Measurements from ENCODE around the gene SOWAHA. TPM values are rescaled to one million over a fixed set of nuclear protein-coding genes. Genes with fewer than 3 reads are reported as not detected.

The SOWAHA gene
- total RNA-seq, 1 experiment from 2014 or later: not detected

- H3F3A ChIP-seq (ENCODE audit: insufficient read depth, low read depth): peaks cover 53% of the 10 kb centered on the region
- no peaks in the 10 kb centered on the region for H3K79me2 ChIP-seq (ENCODE audit: low read depth)
- intact Hi-C loops (cut with micrococcal nuclease; ENCODE audit: unreplicated experiment): no loop called here
- CTCF ChIA-PET: no interaction called here
- BruUV-seq (replicated peaks): no TSS peak
- no peaks in the 10 kb centered on the region for H3K9me3 ChIP-seq (ENCODE audit: insufficient read depth, low read depth)
- no peaks in the 10 kb centered on the region for H3K36me3 ChIP-seq (ENCODE audit: low read depth)
- peak overlapping the region; percentile 54; the same call in 1 of the 2 replicates for H3K4me2 ChIP-seq
- DNase-seq: no peak
- peak overlapping the region; percentile 90 for H3K27ac ChIP-seq
- H3K9me2 ChIP-seq (ENCODE audit: insufficient read depth): no peaks in the 10 kb centered on the region
- H3K27me3 ChIP-seq (ENCODE audit: insufficient read depth, low read depth): no peaks in the 10 kb centered on the region
- H3K4me1 ChIP-seq (replicated peaks; ENCODE audit: insufficient read depth): peaks cover 59% of the 10 kb centered on the region
- POLR2A ChIA-PET (ENCODE audit: unreplicated experiment): interaction anchor here (0.6 kb wide), 1 partner anchor 341 kb away, joined by 5 read pairs; no protein-coding TSS in a partner anchor
- no peak overlapping the region for H2AFZ ChIP-seq
- H3K4me3 ChIP-seq: no peak overlapping the region
- no peaks in the 10 kb centered on the region for H4K20me1 ChIP-seq (ENCODE audit: insufficient read depth)
- TF ChIP-seq EZH2 (IDR thresholded peaks at IDR 0.05; ENCODE audit: low read depth): no peak
- no peak for TF ChIP-seq CTCF (conservative IDR thresholded peaks at IDR 0.05)
Observed at GRCh38 chr5:132836852-132837251, 23.8 kb downstream of the SOWAHA start.

- peak; percentile 38 to 84 for DNase-seq
- H2AFZ ChIP-seq: peak overlapping the region; percentile 1; the same call in 1 of the 2 replicates
- no peaks in the 10 kb centered on the region for H4K20me1 ChIP-seq (ENCODE audit: insufficient read depth)
- no peaks in the 10 kb centered on the region for H3K9me2 ChIP-seq (ENCODE audit: insufficient read depth)
- H3K27ac ChIP-seq: peak overlapping the region; percentile 90
- peaks cover 53% of the 10 kb centered on the region for H3F3A ChIP-seq (ENCODE audit: insufficient read depth, low read depth)
- H3K9me3 ChIP-seq (ENCODE audit: insufficient read depth, low read depth): no peaks in the 10 kb centered on the region
- intact Hi-C loops (cut with micrococcal nuclease; ENCODE audit: unreplicated experiment): no loop called here
- peak overlapping the region; percentile 54 for H3K4me2 ChIP-seq
- H3K4me1 ChIP-seq (replicated peaks; ENCODE audit: insufficient read depth): peaks cover 59% of the 10 kb centered on the region
- CTCF ChIA-PET: no interaction called here
- H3K36me3 ChIP-seq (ENCODE audit: low read depth): no peaks in the 10 kb centered on the region
- no peaks in the 10 kb centered on the region for H3K27me3 ChIP-seq (ENCODE audit: insufficient read depth, low read depth)
- H3K79me2 ChIP-seq (ENCODE audit: low read depth): no peaks in the 10 kb centered on the region
- TF ChIP-seq EZH2 (IDR thresholded peaks at IDR 0.05; ENCODE audit: low read depth): no peak
- no peak for TF ChIP-seq CTCF (conservative IDR thresholded peaks at IDR 0.05)
- POLR2A ChIA-PET (ENCODE audit: unreplicated experiment): interaction anchor here (0.7 kb wide), 1 partner anchor 125 kb away, joined by 3 read pairs; the partner anchor contains the start of gene AFF4
- peak overlapping the region; percentile 25; the same call in 1 of the 2 replicates for H3K4me3 ChIP-seq
- no TSS peak for BruUV-seq (replicated peaks)
Observed at GRCh38 chr5:132837868-132838267, 24.8 kb downstream of the SOWAHA start.

- intact Hi-C loops (cut with micrococcal nuclease; ENCODE audit: unreplicated experiment): no loop called here
Observed at GRCh38 chr5:132838516-132839282, 25.6 kb downstream of the SOWAHA start.

More at GRCh38 chr5:132838516-132839282, 25.6 kb downstream of the SOWAHA start:
- no peak overlapping the region for H3K4me3 ChIP-seq
- no peak for DNase-seq
- TF ChIP-seq EZH2 (IDR thresholded peaks at IDR 0.05; ENCODE audit: low read depth) (no peak), CTCF (conservative IDR thresholded peaks at IDR 0.05) (no peak)
- H3K36me3 ChIP-seq (ENCODE audit: low read depth): no peaks in the 10 kb centered on the region
- no peaks in the 10 kb centered on the region for H3K9me2 ChIP-seq (ENCODE audit: insufficient read depth)
- peaks cover 53% of the 10 kb centered on the region for H3F3A ChIP-seq (ENCODE audit: insufficient read depth, low read depth)
- no peaks in the 10 kb centered on the region for H4K20me1 ChIP-seq (ENCODE audit: insufficient read depth)
- POLR2A ChIA-PET (ENCODE audit: unreplicated experiment): interaction anchor here (0.7 kb wide), 1 partner anchor 125 kb away, joined by 3 read pairs; the partner anchor contains the start of gene AFF4
- H3K27ac ChIP-seq: peak overlapping the region; percentile 90
- BruUV-seq (replicated peaks): TSS peak; percentile 77
- peaks cover 59% of the 10 kb centered on the region for H3K4me1 ChIP-seq (replicated peaks; ENCODE audit: insufficient read depth)
- peak overlapping the region; percentile 54 for H3K4me2 ChIP-seq
- H2AFZ ChIP-seq: no peak overlapping the region
- no peaks in the 10 kb centered on the region for H3K27me3 ChIP-seq (ENCODE audit: insufficient read depth, low read depth)
- CTCF ChIA-PET: no interaction called here
- H3K79me2 ChIP-seq (ENCODE audit: low read depth): no peaks in the 10 kb centered on the region
- no peaks in the 10 kb centered on the region for H3K9me3 ChIP-seq (ENCODE audit: insufficient read depth, low read depth)

All from PC-9 (cell line).